Testis (tissue), 3 donors: ENCODE results near the gene ALK. TPM values are rescaled to one million over a fixed set of nuclear protein-coding genes. Genes with fewer than 3 reads are reported as not detected.

Experiments used
- DNase-seq: peaks from one replicate; pipeline ENCODE4 v3.0.0-alpha.2; 2019
- H3K27ac ChIP-seq, 2 donors: fragments of 200-600 bp; sonication (generic); one replicate each; pipeline ENCODE4 v1.5.1; 2019
- H3K27me3 ChIP-seq: fragments of 200-600 bp; sonication (generic); one replicate; pipeline ENCODE4 v1.5.1; 2019
- H3K36me3 ChIP-seq: fragments of 200-600 bp; sonication (generic); one replicate; pipeline ENCODE4 v1.5.1; 2017; ENCODE audit warnings: low read depth; ENCODE audit errors: missing control alignments
- H3K4me1 ChIP-seq: fragments of 200-600 bp; sonication (generic); one replicate; pipeline ENCODE4 v1.5.1; 2019
- H3K4me3 ChIP-seq, 2 donors: fragments of 200-600 bp; sonication (generic); one replicate each; pipeline ENCODE4 v1.5.1; 2017 to 2019
- H3K9me3 ChIP-seq: fragments of 200-600 bp; sonication (generic); one replicate; pipeline ENCODE4 v1.5.1; 2017
- POLR2A ChIP-seq: fragments of 450-650 bp; IDR thresholded peaks from one replicate; pipeline ENCODE4 v1.6.1; 2017; ENCODE audit warnings: antibody characterized with exemption, mild to moderate bottlenecking, moderate library complexity
- WGBS, 2 donors: methylation state at CpG; one replicate each; pipeline ENCODE4 v1.1.5; 2018; 5-methylcytosine and 5-hydroxymethylcytosine counted together
- intact Hi-C: fragments of 100-400 bp; cut with DNase I; formaldehyde crosslinking; loops from one replicate; pipeline ENCODE4 v1.15.1; 2023; ENCODE audit warnings: low total_unique reads
- polyA plus RNA-seq: library from polyadenylated mRNA; stranded (reverse); fragments of 350-450 nt; fragmentation: Illumina TruSeq; extraction: RNeasy Lipid Tissue Mini Kit (QIAGEN cat#74804); gene quantifications from one replicate; pipeline ENCODE4 v1.2.3, GENCODE V29; 2014; ENCODE audit warnings: low read depth, low replicate concordance; ENCODE audit not compliant: insufficient read depth
- total RNA-seq, 2 donors: library from RNA; depleted of rRNA; stranded (reverse); fragments of >200 nt; gene quantifications; one replicate each; pipeline ENCODE4 v1.2.3, GENCODE V29; 2016
- TF ChIP-seq, protein P1 (sequence below), 3 experiments: fragments of 450-650 bp in 2 of 3; fragments of 200-600 bp in 1 of 3; sonication (generic) in 1 of 3; IDR thresholded peaks; one replicate each; pipeline ENCODE4 v1.5.1; 2016 to 2019; ENCODE audit warnings: antibody characterized with exemption in 3 of 3, mild to moderate bottlenecking in 2 of 3, moderate library complexity in 1 of 3

Gene ALK
- total and polyA plus RNA-seq, 3 donors from 2014 or later = 2.1 to 3.8 (median 3.8) TPM

- TF ChIP-seq, protein P1, sequence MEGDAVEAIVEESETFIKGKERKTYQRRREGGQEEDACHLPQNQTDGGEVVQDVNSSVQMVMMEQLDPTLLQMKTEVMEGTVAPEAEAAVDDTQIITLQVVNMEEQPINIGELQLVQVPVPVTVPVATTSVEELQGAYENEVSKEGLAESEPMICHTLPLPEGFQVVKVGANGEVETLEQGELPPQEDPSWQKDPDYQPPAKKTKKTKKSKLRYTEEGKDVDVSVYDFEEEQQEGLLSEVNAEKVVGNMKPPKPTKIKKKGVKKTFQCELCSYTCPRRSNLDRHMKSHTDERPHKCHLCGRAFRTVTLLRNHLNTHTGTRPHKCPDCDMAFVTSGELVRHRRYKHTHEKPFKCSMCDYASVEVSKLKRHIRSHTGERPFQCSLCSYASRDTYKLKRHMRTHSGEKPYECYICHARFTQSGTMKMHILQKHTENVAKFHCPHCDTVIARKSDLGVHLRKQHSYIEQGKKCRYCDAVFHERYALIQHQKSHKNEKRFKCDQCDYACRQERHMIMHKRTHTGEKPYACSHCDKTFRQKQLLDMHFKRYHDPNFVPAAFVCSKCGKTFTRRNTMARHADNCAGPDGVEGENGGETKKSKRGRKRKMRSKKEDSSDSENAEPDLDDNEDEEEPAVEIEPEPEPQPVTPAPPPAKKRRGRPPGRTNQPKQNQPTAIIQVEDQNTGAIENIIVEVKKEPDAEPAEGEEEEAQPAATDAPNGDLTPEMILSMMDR (IDR thresholded peaks at IDR 0.05) = no peak
- TF ChIP-seq POLR2A = no peak
- WGBS, 2 donors = 40 to 66% methylated on average over 1 of the region's 1 CpG
- intact Hi-C loops = no loop called here
- Histone ChIP-seq H3K4me1 (no peaks in the 10 kb centered on the region), H3K27ac (no peak overlapping the region), H3K9me3 (no peaks in the 10 kb centered on the region), H3K27me3 (no peaks in the 10 kb centered on the region), H3K36me3 (no peaks in the 10 kb centered on the region), H3K4me3 (no peak overlapping the region)
- no peak for DNase-seq
Measured at GRCh38 chr2:29616569-29616968, 304.8 kb downstream of the ALK start.

GRCh38 chr2:29615841-29616240 lies 305.5 kb downstream of the ALK start:
- Histone ChIP-seq H3K9me3 (no peaks in the 10 kb centered on the region), H3K4me1 (no peaks in the 10 kb centered on the region), H3K36me3 (no peaks in the 10 kb centered on the region), H3K4me3 (no peak overlapping the region), H3K27ac (no peak overlapping the region), H3K27me3 (no peaks in the 10 kb centered on the region)
- WGBS, 2 donors = 91 to 92% methylated on average over 5 to 6 of the region's 6 CpGs
- TF ChIP-seq, protein P1 (IDR thresholded peaks at IDR 0.05) = no peak
- no peak for TF ChIP-seq POLR2A
- intact Hi-C loops = no loop called here
- no peak for DNase-seq

GRCh38 chr2:29615183-29615582 lies 306.2 kb downstream of the ALK start:
- no peaks in the 10 kb centered on the region for H3K9me3 ChIP-seq
- no peak for DNase-seq
- no peaks in the 10 kb centered on the region for H3K36me3 ChIP-seq
- intact Hi-C loops = no loop called here
- H3K4me3 ChIP-seq = no peak overlapping the region
- no peak for TF ChIP-seq POLR2A
- TF ChIP-seq, protein P1 (IDR thresholded peaks at IDR 0.05) = no peak
- no peak overlapping the region for H3K27ac ChIP-seq
- H3K4me1 ChIP-seq = no peaks in the 10 kb centered on the region
- no peaks in the 10 kb centered on the region for H3K27me3 ChIP-seq
- 87 to 88% methylated on average over 5 of the region's 5 CpGs for WGBS, 2 donors

GRCh38 chr2:29614295-29614830 lies 307.0 kb downstream of the ALK start:
- Histone ChIP-seq H3K27me3 (no peaks in the 10 kb centered on the region), H3K4me3 (no peak overlapping the region), H3K27ac (no peak overlapping the region), H3K4me1 (no peaks in the 10 kb centered on the region), H3K36me3 (no peaks in the 10 kb centered on the region), H3K9me3 (no peaks in the 10 kb centered on the region)
- DNase-seq = no peak
- WGBS, 2 donors = 88 to 93% methylated on average over 6 of the region's 6 CpGs
- no peak for TF ChIP-seq POLR2A
- TF ChIP-seq, protein P1 (IDR thresholded peaks at IDR 0.05) = no peak
- intact Hi-C loops = no loop called here

DNA sequence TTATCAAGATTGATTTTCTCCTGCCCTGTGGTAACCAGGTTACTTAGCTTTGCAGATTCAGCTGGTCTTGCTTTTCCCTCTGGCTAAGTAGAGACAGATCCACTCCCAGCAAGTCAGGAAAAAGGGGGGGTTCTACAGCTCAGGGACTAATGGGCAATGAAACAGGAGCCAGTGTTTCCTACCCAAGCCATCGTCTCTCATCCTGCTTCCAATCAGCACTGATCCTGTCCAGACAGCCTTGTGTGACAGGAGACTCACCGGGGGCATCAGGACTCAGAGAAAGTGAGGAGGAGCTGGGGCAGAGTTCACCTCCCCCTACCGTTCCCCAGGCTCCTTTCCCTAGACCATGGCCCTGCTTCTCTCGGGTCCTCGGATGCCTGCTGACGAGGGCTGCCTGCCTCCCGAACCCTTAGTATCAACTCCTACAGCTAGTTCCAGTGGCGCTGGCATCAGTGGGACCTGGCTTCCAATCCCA lies 307.6 kb downstream of the ALK start:
- no peak for DNase-seq
- Histone ChIP-seq H3K4me3 (no peak overlapping the region), H3K27me3 (no peaks in the 10 kb centered on the region)

More for the DNA sequence above, 307.6 kb downstream of the ALK start:
- no peaks in the 10 kb centered on the region for H3K9me3 ChIP-seq
- H3K27ac ChIP-seq = no peak overlapping the region
- intact Hi-C loops = no loop called here
- no peak for TF ChIP-seq POLR2A
- TF ChIP-seq, protein P1 (IDR thresholded peaks at IDR 0.05) = no peak
- no peaks in the 10 kb centered on the region for H3K36me3 ChIP-seq
- 73 to 82% methylated on average over 8 of the region's 8 CpGs for WGBS, 2 donors
- no peaks in the 10 kb centered on the region for H3K4me1 ChIP-seq
